NOMO-1 (cell line): ENCODE measurements around the gene BCO2.
"Not testable (repeated sequence)": the region's sequence is repeated elsewhere in the genome, so short reads cannot be mapped to it uniquely, and the experiment has no call there.

ENCODE experiments used
- DNase-seq, 2 experiments: peaks; one replicate each; lab custom pipeline; 2025; ENCODE audit not compliant: unreplicated experiment in 2 of 2; lab: John Stamatoyannopoulos, UW

BCO2 gene

GRCh38 chr11:112174789-112175598 is at the start of gene BCO2:
BCO2 (plus strand) TSS chr11:112175512; CDS start chr11:112175602, 90 bp downstream.
- peak in 1 of 2 experiments; percentile 46 for DNase-seq

- DNase-seq = no peak
Measured at GRCh38 chr11:112127056-112127455, 48.3 kb upstream of the BCO2 start.

GRCh38 chr11:112128483-112129121 is 46.7 kb upstream of the BCO2 start:
- DNase-seq = no peak

- DNase-seq = peak; percentile 21 to 54
Measured at GRCh38 chr11:112129656-112130055, 45.7 kb upstream of the BCO2 start.

GRCh38 chr11:112132737-112133136 is 42.6 kb upstream of the BCO2 start:
- DNase-seq = no peak

- DNase-seq = no peak
Measured at GRCh38 chr11:112134473-112134872, 40.8 kb upstream of the BCO2 start.

- DNase-seq = no peak
Measured at GRCh38 chr11:112143597-112143996, 31.7 kb upstream of the BCO2 start.

GRCh38 chr11:112150517-112150916 is 24.8 kb upstream of the BCO2 start:
- DNase-seq = no peak

GRCh38 chr11:112156153-112156955 is 19.0 kb upstream of the BCO2 start:
- DNase-seq = no peak

- DNase-seq = peak; percentile 17 to 82
Measured at GRCh38 chr11:112156956-112157766, 18.2 kb upstream of the BCO2 start.

- peak; percentile 55 to 85 for DNase-seq
Measured at GRCh38 chr11:112159098-112160065, 15.9 kb upstream of the BCO2 start.

- no peak for DNase-seq
Measured at GRCh38 chr11:112160091-112160848, 15.0 kb upstream of the BCO2 start.

- peak; percentile 57 to 69 for DNase-seq
Measured at GRCh38 chr11:112161012-112161411, 14.3 kb upstream of the BCO2 start.

GRCh38 chr11:112162200-112162599 is 13.1 kb upstream of the BCO2 start:
- not testable (repeated sequence) for DNase-seq

- DNase-seq = no peak
Measured at GRCh38 chr11:112162761-112163546, 12.4 kb upstream of the BCO2 start.

GRCh38 chr11:112163875-112164685 is 11.2 kb upstream of the BCO2 start, which contains the start of gene IL18:
IL18 (minus strand) TSS chr11:112164094; CDS start chr11:112155053, 9,041 bp downstream.
- peak; percentile 59 to 61 for DNase-seq

- DNase-seq = no peak
Measured at GRCh38 chr11:112165049-112165448, 10.3 kb upstream of the BCO2 start.
